ENCODE results near the gene CDH8.
"Not testable (repeated sequence)": the region's sequence is repeated elsewhere in the genome, so short reads cannot be mapped to it uniquely, and the experiment has no call there.

GRCh38 chr16:61917865-61918826 lies 118.1 kb downstream of the CDH8 start:
- TF ChIP-seq, protein P1, sequence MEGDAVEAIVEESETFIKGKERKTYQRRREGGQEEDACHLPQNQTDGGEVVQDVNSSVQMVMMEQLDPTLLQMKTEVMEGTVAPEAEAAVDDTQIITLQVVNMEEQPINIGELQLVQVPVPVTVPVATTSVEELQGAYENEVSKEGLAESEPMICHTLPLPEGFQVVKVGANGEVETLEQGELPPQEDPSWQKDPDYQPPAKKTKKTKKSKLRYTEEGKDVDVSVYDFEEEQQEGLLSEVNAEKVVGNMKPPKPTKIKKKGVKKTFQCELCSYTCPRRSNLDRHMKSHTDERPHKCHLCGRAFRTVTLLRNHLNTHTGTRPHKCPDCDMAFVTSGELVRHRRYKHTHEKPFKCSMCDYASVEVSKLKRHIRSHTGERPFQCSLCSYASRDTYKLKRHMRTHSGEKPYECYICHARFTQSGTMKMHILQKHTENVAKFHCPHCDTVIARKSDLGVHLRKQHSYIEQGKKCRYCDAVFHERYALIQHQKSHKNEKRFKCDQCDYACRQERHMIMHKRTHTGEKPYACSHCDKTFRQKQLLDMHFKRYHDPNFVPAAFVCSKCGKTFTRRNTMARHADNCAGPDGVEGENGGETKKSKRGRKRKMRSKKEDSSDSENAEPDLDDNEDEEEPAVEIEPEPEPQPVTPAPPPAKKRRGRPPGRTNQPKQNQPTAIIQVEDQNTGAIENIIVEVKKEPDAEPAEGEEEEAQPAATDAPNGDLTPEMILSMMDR (IDR thresholded peaks at IDR 0.05) = not testable (repeated sequence)
- TF ChIP-seq POLR2A (IDR thresholded peaks at IDR 0.05) = not testable (repeated sequence)

All from thyroid gland (tissue), 4 donors.